Measurements from ENCODE around the gene SIK3.

Gene SIK3

GRCh38 chr11:116955548-116955947, 142.7 kb downstream of the SIK3 start:
- FAIRE-seq (no peak), DNase-seq (ENCODE audit: insufficient read length, low spot score) (no peak)
- TF ChIP-seq POLR2A (IDR thresholded peaks at IDR 0.05; ENCODE audit: low read depth, low read length): no peak

GRCh38 chr11:116953530-116954285, 144.5 kb downstream of the SIK3 start:
- FAIRE-seq: no peak
- DNase-seq (ENCODE audit: insufficient read length, low spot score): no peak
- no peak for TF ChIP-seq POLR2A (IDR thresholded peaks at IDR 0.05; ENCODE audit: low read depth, low read length)

- DNase-seq (ENCODE audit: insufficient read length, low spot score): no peak
- no peak for TF ChIP-seq POLR2A (IDR thresholded peaks at IDR 0.05; ENCODE audit: low read depth, low read length)
- no peak for FAIRE-seq
Observed at GRCh38 chr11:116951762-116952161, 146.5 kb downstream of the SIK3 start.

DNA sequence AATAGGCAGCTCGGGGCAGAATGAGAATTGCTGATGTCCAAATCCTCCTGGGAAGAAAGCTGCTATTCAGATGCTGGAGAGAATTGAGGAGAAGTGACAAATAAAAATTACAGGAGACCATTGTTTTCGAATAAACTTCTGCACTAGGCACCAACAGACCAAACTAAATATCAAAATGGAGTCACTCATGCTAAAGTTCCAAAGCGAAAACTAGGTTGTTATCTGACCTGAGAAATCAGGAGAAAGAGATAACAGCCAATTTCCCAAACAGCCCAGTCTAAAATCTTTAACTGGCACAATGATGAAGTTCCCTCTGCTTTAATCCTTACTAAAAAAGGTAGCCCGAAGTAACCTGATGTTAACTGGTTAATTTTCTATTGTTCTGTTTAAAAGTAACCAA, 148.0 kb downstream of the SIK3 start:
- no peak for DNase-seq (ENCODE audit: insufficient read length, low spot score)
- TF ChIP-seq POLR2A (IDR thresholded peaks at IDR 0.05; ENCODE audit: low read depth, low read length): no peak
- FAIRE-seq: no peak

GRCh38 chr11:116948391-116948790, 149.8 kb downstream of the SIK3 start:
- no peak for TF ChIP-seq POLR2A (IDR thresholded peaks at IDR 0.05; ENCODE audit: low read depth, low read length)
- no peak for DNase-seq (ENCODE audit: insufficient read length, low spot score)
- FAIRE-seq: peak; percentile 91

GRCh38 chr11:116946414-116946813, 151.8 kb downstream of the SIK3 start:
- TF ChIP-seq POLR2A (IDR thresholded peaks at IDR 0.05; ENCODE audit: low read depth, low read length): no peak
- FAIRE-seq: no peak
- no peak for DNase-seq (ENCODE audit: insufficient read length, low spot score)

DNA sequence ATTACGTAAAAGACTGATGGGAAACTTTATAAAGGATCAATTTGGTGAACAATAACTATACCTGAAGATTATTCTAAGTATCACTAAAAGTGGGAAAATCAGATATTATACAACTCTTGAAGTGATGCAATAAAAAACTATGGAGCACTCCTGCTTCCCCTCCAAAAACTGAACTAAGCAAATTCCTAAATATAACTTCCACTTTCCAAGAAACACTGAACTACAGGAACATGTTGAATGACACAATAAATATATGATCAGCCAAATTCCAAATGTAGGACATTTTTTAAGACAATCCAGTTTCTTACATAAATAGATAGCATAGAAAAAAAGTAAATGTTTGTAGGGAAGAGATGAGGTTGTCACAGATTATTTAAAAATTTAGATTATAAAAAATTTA, 158.7 kb downstream of the SIK3 start:
- FAIRE-seq (no peak), DNase-seq (ENCODE audit: insufficient read length, low spot score) (no peak)
- TF ChIP-seq POLR2A (IDR thresholded peaks at IDR 0.05; ENCODE audit: low read depth, low read length): no peak

- DNase-seq (ENCODE audit: insufficient read length, low spot score): no peak
- FAIRE-seq: no peak
- no peak for TF ChIP-seq POLR2A (IDR thresholded peaks at IDR 0.05; ENCODE audit: low read depth, low read length)
Observed at GRCh38 chr11:116938471-116939070, 159.7 kb downstream of the SIK3 start.

- no peak for TF ChIP-seq POLR2A (IDR thresholded peaks at IDR 0.05; ENCODE audit: low read depth, low read length)
- FAIRE-seq (no peak), DNase-seq (ENCODE audit: insufficient read length, low spot score) (no peak)
Observed at GRCh38 chr11:116936754-116937446, 161.3 kb downstream of the SIK3 start.

DNA sequence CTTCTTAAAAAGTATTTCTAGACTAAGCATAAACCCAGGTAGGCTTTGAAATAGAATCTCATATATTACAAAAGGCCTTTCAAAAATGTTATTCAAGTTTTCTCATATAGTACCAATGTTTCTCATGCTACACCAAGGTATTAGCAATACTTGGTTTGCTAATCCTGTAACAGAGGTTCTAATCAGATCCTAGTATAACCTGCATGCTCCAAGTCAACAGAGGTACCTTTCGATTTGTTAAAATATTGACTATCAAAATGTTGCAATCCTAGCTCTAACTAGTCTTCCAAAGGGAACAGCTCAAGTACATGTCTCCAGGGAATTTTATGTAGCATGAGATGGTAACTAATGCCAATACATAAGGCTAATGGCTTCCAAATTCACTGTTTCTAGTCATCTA, 162.7 kb downstream of the SIK3 start:
- DNase-seq (ENCODE audit: insufficient read length, low spot score) (no peak), FAIRE-seq (no peak)
- TF ChIP-seq POLR2A (IDR thresholded peaks at IDR 0.05; ENCODE audit: low read depth, low read length): no peak

- FAIRE-seq (no peak), DNase-seq (ENCODE audit: insufficient read length, low spot score) (no peak)
- no peak for TF ChIP-seq POLR2A (IDR thresholded peaks at IDR 0.05; ENCODE audit: low read depth, low read length)
Observed at GRCh38 chr11:116935089-116935488, 163.1 kb downstream of the SIK3 start.

GRCh38 chr11:116933961-116934360, 164.3 kb downstream of the SIK3 start:
- no peak for FAIRE-seq
- TF ChIP-seq POLR2A (IDR thresholded peaks at IDR 0.05; ENCODE audit: low read depth, low read length): no peak

GRCh38 chr11:116932181-116932580, 166.0 kb downstream of the SIK3 start:
- no peak for DNase-seq (ENCODE audit: insufficient read length, low spot score)
- FAIRE-seq: no peak
- TF ChIP-seq POLR2A (IDR thresholded peaks at IDR 0.05; ENCODE audit: low read depth, low read length): no peak

More at GRCh38 chr11:116933961-116934360, 164.3 kb downstream of the SIK3 start:
- no peak for DNase-seq (ENCODE audit: insufficient read length, low spot score)

- no peak for TF ChIP-seq POLR2A (IDR thresholded peaks at IDR 0.05; ENCODE audit: low read depth, low read length)
- DNase-seq (ENCODE audit: insufficient read length, low spot score) (no peak), FAIRE-seq (no peak)
Observed at GRCh38 chr11:116931206-116931953, 166.8 kb downstream of the SIK3 start.

All from H54 (cell line).